Activated naive CD4-positive, alpha-beta T cell treated with anti-CD3 and anti-CD28 coated beads for 36 hours (primary cell): ENCODE results near the gene ZNF474. TPM values are rescaled to one million over a fixed set of nuclear protein-coding genes. Genes with fewer than 3 reads are reported as not detected.
A peak's percentile ranks its signal among the peaks of the same experiment; 100 is the strongest.

Experiments used
- CTCF ChIA-PET: fragments of 350-600 bp; sonication (Branson Sonifier 250); formaldehyde crosslinking; loops from one replicate; lab custom pipeline; 2021; ENCODE audit warnings: antibody characterized with exemption; lab: Charles Lee
- DNase-seq: peaks from one replicate; pipeline ENCODE4 v3.0.0-alpha.2; 2020
- H3K27ac Mint-ChIP-seq: one replicate; pipeline ENCODE4 v1.8.0; 2021; ENCODE audit warnings: mild to moderate bottlenecking, mixed read lengths
- H3K27me3 Mint-ChIP-seq: one replicate; pipeline ENCODE4 v1.8.0; 2021; ENCODE audit warnings: low read depth, mixed read lengths
- H3K36me3 Mint-ChIP-seq: one replicate; pipeline ENCODE4 v1.8.0; 2021; ENCODE audit warnings: low read depth, mixed read lengths
- H3K4me1 Mint-ChIP-seq: one replicate; pipeline ENCODE4 v1.8.0; 2021; ENCODE audit warnings: low read depth, mixed read lengths
- H3K4me3 Mint-ChIP-seq: one replicate; pipeline ENCODE4 v1.8.0; 2021; ENCODE audit warnings: mild to moderate bottlenecking, moderate library complexity, mixed read lengths
- H3K9me3 Mint-ChIP-seq: one replicate; pipeline ENCODE4 v1.8.0; 2021; ENCODE audit warnings: mixed read lengths
- intact Hi-C: fragments of 100-400 bp; cut with micrococcal nuclease; formaldehyde crosslinking; loops from one replicate; pipeline ENCODE4 v1.15.1; 2023
- total RNA-seq, 2 experiments: library from RNA; stranded (reverse); gene quantifications; one replicate each; pipeline ENCODE4 v1.2.3, GENCODE V29; 2021

The ZNF474 gene
- total RNA-seq, 2 experiments from 2014 or later, result not detected

GRCh38 chr5:122195802-122196394 is 66.6 kb downstream of the ZNF474 start:
- H3K4me3 Mint-ChIP-seq, result no peak overlapping the region
- CTCF ChIA-PET, result interaction anchor here (0.6 to 1.0 kb wide), 4 partner anchors 104 to 540 kb away, joined by 3 read pairs; no protein-coding TSS in a partner anchor
- H3K27ac Mint-ChIP-seq, result no peak overlapping the region
- no peaks in the 10 kb centered on the region for H3K36me3 Mint-ChIP-seq
- H3K27me3 Mint-ChIP-seq, result peaks cover 27% of the 10 kb centered on the region
- no peaks in the 10 kb centered on the region for H3K9me3 Mint-ChIP-seq
- peak; percentile 12 for DNase-seq
- intact Hi-C loops, result loop anchor here (10.0 kb wide), 1 partner anchor 699 kb away; no protein-coding TSS in a partner anchor
- no peaks in the 10 kb centered on the region for H3K4me1 Mint-ChIP-seq

DNA sequence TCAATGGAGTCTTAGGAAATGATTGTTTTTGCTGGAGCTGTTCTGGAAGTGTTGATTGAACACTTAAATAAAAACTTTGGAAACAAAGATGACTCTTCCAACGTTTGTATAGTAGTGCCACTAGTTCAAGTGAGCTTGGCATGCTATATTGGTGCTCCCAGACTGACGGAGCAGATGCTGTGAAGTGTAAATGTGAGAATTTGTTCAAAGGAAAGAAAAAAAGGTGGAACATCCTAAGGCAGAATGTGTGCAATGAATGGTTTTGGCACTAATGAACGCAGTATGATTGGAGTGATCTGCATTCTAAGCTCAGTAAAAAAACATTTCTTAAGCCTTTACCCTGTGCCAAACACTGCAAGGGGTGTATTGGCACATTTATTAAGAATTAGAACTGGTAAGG is 69.8 kb downstream of the ZNF474 start:
- no peak for DNase-seq
- Mint-ChIP-seq H3K36me3 (no peaks in the 10 kb centered on the region), H3K27ac (no peak overlapping the region), H3K4me1 (no peaks in the 10 kb centered on the region), H3K27me3 (peaks cover 3% of the 10 kb centered on the region), H3K4me3 (no peak overlapping the region), H3K9me3 (no peaks in the 10 kb centered on the region)
- intact Hi-C loops, result loop anchor here (10.0 kb wide), 1 partner anchor 696 kb away; no protein-coding TSS in a partner anchor
- CTCF ChIA-PET, result no interaction called here

DNA sequence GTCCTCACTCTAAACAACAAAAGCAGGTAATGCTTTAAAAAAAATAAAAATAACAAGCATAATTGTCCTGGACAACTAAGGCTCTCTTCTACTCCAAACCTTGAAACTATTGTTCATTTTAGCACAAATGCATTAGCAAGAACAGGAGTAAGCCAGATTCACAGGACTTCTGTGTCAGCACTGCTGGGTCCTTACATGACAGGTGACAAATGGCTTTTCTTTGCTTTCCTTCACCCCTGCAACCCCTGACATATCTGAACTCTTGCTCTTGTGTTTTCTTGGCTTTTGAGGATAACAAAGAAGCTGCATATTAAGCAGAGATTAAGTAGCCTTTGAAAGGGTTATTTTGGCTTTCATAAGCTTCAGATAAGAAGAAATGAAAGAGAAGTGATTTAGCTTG is 71.1 kb downstream of the ZNF474 start:
- intact Hi-C loops, result no loop called here
- Mint-ChIP-seq H3K4me1 (no peaks in the 10 kb centered on the region), H3K4me3 (no peak overlapping the region), H3K27me3 (peaks cover 1% of the 10 kb centered on the region), H3K27ac (no peak overlapping the region), H3K36me3 (no peaks in the 10 kb centered on the region), H3K9me3 (no peaks in the 10 kb centered on the region)
- CTCF ChIA-PET, result interaction anchor here (0.8 kb wide), 1 partner anchor 11 kb away, joined by 3 read pairs; no protein-coding TSS in a partner anchor
- no peak for DNase-seq

GRCh38 chr5:122200865-122201264 is 71.5 kb downstream of the ZNF474 start:
- no peak for DNase-seq
- Mint-ChIP-seq H3K4me1 (no peaks in the 10 kb centered on the region), H3K36me3 (no peaks in the 10 kb centered on the region), H3K27ac (no peak overlapping the region), H3K27me3 (peaks cover 3% of the 10 kb centered on the region), H3K4me3 (no peak overlapping the region), H3K9me3 (no peaks in the 10 kb centered on the region)
- intact Hi-C loops, result no loop called here
- CTCF ChIA-PET, result no interaction called here

DNA sequence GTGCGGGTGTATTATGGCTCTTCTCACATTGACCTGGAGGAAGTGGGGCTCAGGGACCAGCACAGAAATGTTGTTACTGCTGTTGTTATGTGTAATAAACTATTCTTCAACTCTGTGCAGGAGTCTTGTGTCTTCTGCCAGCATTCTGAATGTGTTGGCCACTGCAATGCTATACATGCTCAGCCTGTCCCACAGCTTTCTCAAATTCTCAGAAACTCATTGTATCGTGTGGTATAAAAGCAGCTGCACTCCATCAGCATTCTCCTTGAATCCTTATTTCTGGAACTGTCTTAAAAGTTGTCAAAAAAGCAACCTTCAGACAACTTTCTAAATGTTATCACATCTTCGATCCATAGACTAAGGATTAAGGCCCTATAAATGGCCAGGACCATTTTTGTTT is 72.0 kb downstream of the ZNF474 start:
- DNase-seq, result no peak
- no peak overlapping the region for H3K27ac Mint-ChIP-seq
- intact Hi-C loops, result no loop called here
- CTCF ChIA-PET, result no interaction called here
- peaks cover 3% of the 10 kb centered on the region for H3K27me3 Mint-ChIP-seq
- H3K4me3 Mint-ChIP-seq, result no peak overlapping the region
- H3K36me3 Mint-ChIP-seq, result no peaks in the 10 kb centered on the region
- H3K9me3 Mint-ChIP-seq, result no peaks in the 10 kb centered on the region
- H3K4me1 Mint-ChIP-seq, result no peaks in the 10 kb centered on the region

DNA sequence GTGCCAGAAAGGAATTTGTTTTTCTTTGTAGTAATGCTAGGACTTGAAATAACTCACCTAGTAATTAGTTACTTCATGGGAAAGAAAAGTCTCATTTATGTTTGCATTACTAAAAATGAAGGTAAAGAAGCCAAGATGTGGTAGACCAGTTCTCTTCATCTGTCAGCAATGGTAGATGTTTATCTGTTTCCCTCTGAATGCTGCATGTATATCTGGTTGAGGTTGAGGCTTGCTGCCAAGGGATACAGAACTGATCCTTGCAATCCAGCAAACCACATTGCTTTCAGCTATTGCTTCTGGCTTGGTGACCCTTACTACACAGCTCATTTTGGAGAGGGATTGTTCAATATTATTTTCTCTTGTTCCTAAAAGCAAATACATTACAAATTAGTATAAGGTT is 73.6 kb downstream of the ZNF474 start:
- DNase-seq, result no peak
- intact Hi-C loops, result no loop called here
- CTCF ChIA-PET, result interaction anchor here (0.5 kb wide), 1 partner anchor 236 kb away, joined by 3 read pairs; no protein-coding TSS in a partner anchor

More for the DNA sequence above, 73.6 kb downstream of the ZNF474 start:
- Mint-ChIP-seq H3K36me3 (no peaks in the 10 kb centered on the region), H3K27ac (no peak overlapping the region), H3K4me3 (no peak overlapping the region), H3K4me1 (no peaks in the 10 kb centered on the region), H3K27me3 (peaks cover 3% of the 10 kb centered on the region), H3K9me3 (peaks cover 3% of the 10 kb centered on the region)

Other genes starting within 250 kb of the ZNF474 start
- gene SRFBP1, start 167.6 kb upstream of the ZNF474 start, total RNA-seq, result 10 to 100 TPM in 1 of 2 experiments, 1 to 10 TPM in 1; 9.3 to 10.2 TPM
- gene LOX, start 51.3 kb upstream of the ZNF474 start, total RNA-seq, result not detected
- gene SNCAIP, start 182.7 kb downstream of the ZNF474 start, total RNA-seq, result not detected